Measurements from ENCODE around the gene RAD51B.

GRCh38 chr14:67816326-67817002, 3.1 kb upstream of the RAD51B start, which contains the start of gene ZFYVE26:
- no peak for TF ChIP-seq CTCF (IDR thresholded peaks at IDR 0.05 in 2 of 3, conservative IDR thresholded peaks at IDR 0.05 in 1 of 3; ENCODE audit: borderline replicate concordance in 1 of 3, insufficient read depth in 1 of 3, low read depth in 2 of 3, low read length in 2 of 3)
- TF ChIP-seq, protein P1, sequence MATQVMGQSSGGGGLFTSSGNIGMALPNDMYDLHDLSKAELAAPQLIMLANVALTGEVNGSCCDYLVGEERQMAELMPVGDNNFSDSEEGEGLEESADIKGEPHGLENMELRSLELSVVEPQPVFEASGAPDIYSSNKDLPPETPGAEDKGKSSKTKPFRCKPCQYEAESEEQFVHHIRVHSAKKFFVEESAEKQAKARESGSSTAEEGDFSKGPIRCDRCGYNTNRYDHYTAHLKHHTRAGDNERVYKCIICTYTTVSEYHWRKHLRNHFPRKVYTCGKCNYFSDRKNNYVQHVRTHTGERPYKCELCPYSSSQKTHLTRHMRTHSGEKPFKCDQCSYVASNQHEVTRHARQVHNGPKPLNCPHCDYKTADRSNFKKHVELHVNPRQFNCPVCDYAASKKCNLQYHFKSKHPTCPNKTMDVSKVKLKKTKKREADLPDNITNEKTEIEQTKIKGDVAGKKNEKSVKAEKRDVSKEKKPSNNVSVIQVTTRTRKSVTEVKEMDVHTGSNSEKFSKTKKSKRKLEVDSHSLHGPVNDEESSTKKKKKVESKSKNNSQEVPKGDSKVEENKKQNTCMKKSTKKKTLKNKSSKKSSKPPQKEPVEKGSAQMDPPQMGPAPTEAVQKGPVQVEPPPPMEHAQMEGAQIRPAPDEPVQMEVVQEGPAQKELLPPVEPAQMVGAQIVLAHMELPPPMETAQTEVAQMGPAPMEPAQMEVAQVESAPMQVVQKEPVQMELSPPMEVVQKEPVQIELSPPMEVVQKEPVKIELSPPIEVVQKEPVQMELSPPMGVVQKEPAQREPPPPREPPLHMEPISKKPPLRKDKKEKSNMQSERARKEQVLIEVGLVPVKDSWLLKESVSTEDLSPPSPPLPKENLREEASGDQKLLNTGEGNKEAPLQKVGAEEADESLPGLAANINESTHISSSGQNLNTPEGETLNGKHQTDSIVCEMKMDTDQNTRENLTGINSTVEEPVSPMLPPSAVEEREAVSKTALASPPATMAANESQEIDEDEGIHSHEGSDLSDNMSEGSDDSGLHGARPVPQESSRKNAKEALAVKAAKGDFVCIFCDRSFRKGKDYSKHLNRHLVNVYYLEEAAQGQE (IDR thresholded peaks at IDR 0.05; ENCODE audit: low read depth) = no peak
- peak; percentile 75 for TF ChIP-seq POLR2AphosphoS5 (IDR thresholded peaks at IDR 0.05; ENCODE audit: low read depth, low read length)
- no peak for TF ChIP-seq ELF1 (IDR thresholded peaks at IDR 0.05; ENCODE audit: borderline replicate concordance, low read depth)
- no peak for TF ChIP-seq POLR2A (IDR thresholded peaks at IDR 0.05; ENCODE audit: borderline replicate concordance, extremely low read depth, insufficient read depth, insufficient read length)
- no peak for TF ChIP-seq EZH2 (IDR thresholded peaks at IDR 0.05)
- TF ChIP-seq EZH2phosphoT487 (IDR thresholded peaks at IDR 0.05; ENCODE audit: borderline replicate concordance) = no peak
- no peak for TF ChIP-seq RAD21 (IDR thresholded peaks at IDR 0.05; ENCODE audit: low read depth)
- TF ChIP-seq SP1 (IDR thresholded peaks at IDR 0.05; ENCODE audit: low read depth) = peak; percentile 93
- peak; percentile 37; the same call in 1 of the 2 replicates for TF ChIP-seq CBX3 (IDR thresholded peaks at IDR 0.05; ENCODE audit: low read depth)
- TF ChIP-seq ATF3 (IDR thresholded peaks at IDR 0.05) = no peak
- TF ChIP-seq MAX (IDR thresholded peaks at IDR 0.05) = peak; percentile 24; the same call in 1 of the 2 replicates
- no peak for TF ChIP-seq ZNF274 (IDR thresholded peaks at IDR 0.05; ENCODE audit: low read depth, low read length)

Data from HCT116 (cell line).